ENCODE measurements around the gene ARHGAP6. TPM values are rescaled to one million over a fixed set of nuclear protein-coding genes. Genes with fewer than 3 reads are reported as not detected.

Gene ARHGAP6
- total RNA-seq, 6 experiments from 2014 or later: 0.38 to 1.2 (median 0.78) TPM

DNA sequence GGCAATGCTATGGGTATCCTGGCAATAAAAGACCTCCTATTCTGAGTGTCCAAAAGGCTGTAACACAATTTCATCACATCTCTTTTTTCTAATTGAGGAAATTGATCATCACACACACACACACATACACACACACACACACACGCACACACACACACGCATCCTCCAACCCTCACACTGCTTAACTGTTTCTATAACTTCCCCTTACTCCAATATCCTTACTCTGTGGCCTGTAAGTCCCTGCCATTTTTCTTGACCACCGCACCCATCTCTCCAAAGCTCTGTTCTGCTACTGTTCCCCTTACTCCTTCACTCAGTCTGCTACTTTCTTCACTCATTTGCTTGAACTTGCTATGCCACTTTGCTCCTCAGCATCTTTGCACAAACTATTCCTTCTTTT lies 256.9 kb downstream of the ARHGAP6 start:
- no peak overlapping the region for H3K27ac ChIP-seq
- intact Hi-C loops (cut with DNase I): no loop called here
- TF ChIP-seq CTCF (IDR thresholded peaks at IDR 0.05): no peak
- TF ChIP-seq POLR2A (IDR thresholded peaks at IDR 0.05): no peak
- DNase-seq: no peak
- ATAC-seq: no peak
- no peaks in the 10 kb centered on the region for H3K9me3 ChIP-seq
- WGBS (ENCODE audit: insufficient coverage, low coverage, low lambda C conversion rate, missing lambda C conversion rate): 68% methylated on average over 3 of the region's 3 CpGs
- H3K4me1 ChIP-seq: no peaks in the 10 kb centered on the region
- H3K36me3 ChIP-seq: no peaks in the 10 kb centered on the region
- H3K27me3 ChIP-seq: no peaks in the 10 kb centered on the region
- H3K4me3 ChIP-seq: no peak overlapping the region

DNA sequence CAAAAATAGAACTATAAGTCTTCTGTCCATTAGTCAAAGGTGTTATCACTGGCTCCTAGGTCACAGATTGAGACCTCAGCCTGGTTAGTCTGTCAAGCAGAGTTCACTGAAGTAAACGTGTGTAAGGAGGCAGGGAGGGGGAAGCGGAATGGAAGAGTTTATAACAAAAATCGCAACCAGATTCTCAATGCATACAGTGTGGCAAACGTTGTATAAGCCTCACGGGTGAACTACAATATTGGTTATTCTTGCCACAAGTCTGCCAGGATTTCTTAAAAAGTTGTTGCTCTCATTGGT lies 257.7 kb downstream of the ARHGAP6 start:
- Histone ChIP-seq H3K4me3 (no peak overlapping the region), H3K27me3 (no peaks in the 10 kb centered on the region), H3K9me3 (no peaks in the 10 kb centered on the region), H3K27ac (no peak overlapping the region), H3K4me1 (no peaks in the 10 kb centered on the region), H3K36me3 (no peaks in the 10 kb centered on the region)
- TF ChIP-seq POLR2A (IDR thresholded peaks at IDR 0.05) (no peak), CTCF (IDR thresholded peaks at IDR 0.05) (no peak)
- WGBS (ENCODE audit: insufficient coverage, low coverage, low lambda C conversion rate, missing lambda C conversion rate): 56% methylated on average over 5 of the region's 5 CpGs
- intact Hi-C loops (cut with DNase I): no loop called here
- DNase-seq (no peak), ATAC-seq (no peak)

GRCh38 chrX:11407331-11408108 lies 258.2 kb downstream of the ARHGAP6 start:
- H3K9me3 ChIP-seq: no peaks in the 10 kb centered on the region
- ATAC-seq: no peak
- 49% methylated on average over 2 of the region's 2 CpGs for WGBS (ENCODE audit: insufficient coverage, low coverage, low lambda C conversion rate, missing lambda C conversion rate)
- H3K4me3 ChIP-seq: no peak overlapping the region
- H3K4me1 ChIP-seq: no peaks in the 10 kb centered on the region
- no peak for DNase-seq
- H3K27me3 ChIP-seq: no peaks in the 10 kb centered on the region
- intact Hi-C loops (cut with DNase I): no loop called here
- H3K36me3 ChIP-seq: no peaks in the 10 kb centered on the region
- no peak overlapping the region for H3K27ac ChIP-seq
- no peak for TF ChIP-seq CTCF (IDR thresholded peaks at IDR 0.05)
- no peak for TF ChIP-seq POLR2A (IDR thresholded peaks at IDR 0.05)

DNA sequence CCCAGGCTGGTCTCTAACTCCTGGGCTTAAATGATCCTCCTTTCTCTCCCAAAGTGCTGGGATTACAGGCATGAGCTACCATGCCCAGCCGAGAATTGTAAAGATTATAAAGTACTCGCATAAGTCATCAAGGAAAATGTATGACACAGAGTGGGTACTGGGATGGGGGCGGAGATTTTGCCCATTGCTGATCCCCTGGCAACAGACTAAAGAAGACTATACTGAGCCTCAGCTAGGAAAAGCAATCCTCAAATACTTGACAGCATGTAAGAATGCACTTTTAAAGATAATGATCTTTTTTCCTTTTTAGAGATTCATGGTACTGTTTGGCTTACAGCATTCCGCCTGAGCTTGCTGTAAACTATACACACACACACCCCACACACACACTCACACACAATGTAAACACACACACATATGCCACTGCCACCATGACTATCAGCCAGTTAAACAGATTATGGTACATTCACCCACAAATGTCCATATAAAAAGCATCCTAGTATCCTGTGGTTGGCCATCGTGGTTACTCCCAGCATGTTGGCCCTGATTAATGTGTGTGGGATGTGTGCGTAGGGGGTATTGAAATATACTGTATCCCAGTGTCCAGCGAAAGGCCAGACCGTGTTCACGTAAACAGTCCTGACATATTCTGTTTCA lies 259.5 kb downstream of the ARHGAP6 start:
- DNase-seq: no peak
- Histone ChIP-seq H3K4me3 (no peak overlapping the region), H3K9me3 (no peaks in the 10 kb centered on the region), H3K27ac (no peak overlapping the region), H3K36me3 (no peaks in the 10 kb centered on the region), H3K4me1 (no peaks in the 10 kb centered on the region), H3K27me3 (no peaks in the 10 kb centered on the region)
- intact Hi-C loops (cut with DNase I): no loop called here
- 72% methylated on average over 8 of the region's 9 CpGs for WGBS (ENCODE audit: insufficient coverage, low coverage, low lambda C conversion rate, missing lambda C conversion rate)
- TF ChIP-seq POLR2A (IDR thresholded peaks at IDR 0.05): no peak
- no peak for TF ChIP-seq CTCF (IDR thresholded peaks at IDR 0.05)
- ATAC-seq: no peak
